GM21619 (cell line): ENCODE measurements around the gene ARRDC1.
"Not testable (repeated sequence)": the region's sequence is repeated elsewhere in the genome, so short reads cannot be mapped to it uniquely, and the experiment has no call there.

Experiments used
- ATAC-seq: cut with Tn5 transposase; IDR thresholded peaks from one replicate; pipeline ENCODE4 v1.9.1; 2021; ENCODE audit not compliant: unreplicated experiment

The ARRDC1 gene

GRCh38 chr9:137611623-137612609 lies 6.4 kb downstream of the ARRDC1 start:
- no peak for ATAC-seq

- no peak for ATAC-seq
Measured at GRCh38 chr9:137612741-137613142, 7.3 kb downstream of the ARRDC1 start.

GRCh38 chr9:137613259-137613658 lies 7.8 kb downstream of the ARRDC1 start:
- ATAC-seq, result no peak

GRCh38 chr9:137613738-137614523 lies 8.4 kb downstream of the ARRDC1 start:
- ATAC-seq, result no peak

GRCh38 chr9:137614631-137615386 lies 9.3 kb downstream of the ARRDC1 start:
- no peak for ATAC-seq

- ATAC-seq, result no peak
Measured at GRCh38 chr9:137615387-137615871, 9.9 kb downstream of the ARRDC1 start.

- peak; percentile 57 for ATAC-seq
Measured at GRCh38 chr9:137618105-137619067, 12.9 kb downstream of the ARRDC1 start, which contains the start of gene EHMT1. EHMT1 (plus strand) TSS chr9:137619005; CDS start chr9:137619029, 24 bp downstream.

- no peak for ATAC-seq
Measured at GRCh38 chr9:137619240-137620047, 14.0 kb downstream of the ARRDC1 start.

- no peak for ATAC-seq
Measured at GRCh38 chr9:137620048-137620405, 14.5 kb downstream of the ARRDC1 start.

- ATAC-seq, result no peak
Measured at GRCh38 chr9:137620581-137620980, 15.1 kb downstream of the ARRDC1 start.

- no peak for ATAC-seq
Measured at GRCh38 chr9:137621131-137621757, 15.8 kb downstream of the ARRDC1 start.

GRCh38 chr9:137622211-137622610 lies 16.7 kb downstream of the ARRDC1 start:
- not testable (repeated sequence) for ATAC-seq

GRCh38 chr9:137626464-137626863 lies 21.0 kb downstream of the ARRDC1 start:
- no peak for ATAC-seq

GRCh38 chr9:137627406-137627805 lies 21.9 kb downstream of the ARRDC1 start:
- ATAC-seq, result not testable (repeated sequence)

- no peak for ATAC-seq
Measured at GRCh38 chr9:137630126-137630525, 24.6 kb downstream of the ARRDC1 start.

GRCh38 chr9:137630679-137631078 lies 25.2 kb downstream of the ARRDC1 start:
- ATAC-seq, result no peak

- no peak for ATAC-seq
Measured at GRCh38 chr9:137631345-137632229, 26.1 kb downstream of the ARRDC1 start.
